Gastroesophageal sphincter (tissue), 4 donors: ENCODE data around the gene CDH22. TPM values are rescaled to one million over a fixed set of nuclear protein-coding genes. Genes with fewer than 3 reads are reported as not detected.
A peak's percentile ranks its signal among the peaks of the same experiment; 100 is the strongest.

Source experiments
- ATAC-seq: fragments of 150-250 bp; one replicate; pipeline ENCODE4 v1.9.1; 2016; ENCODE audit warnings: mild to moderate bottlenecking, moderate library complexity
- H3K27ac ChIP-seq, 4 donors: fragments of 200-600 bp; sonication (generic) in 3 of 4; 1 replicate in 3 of 4; 2 replicates in 1 of 4; pipeline ENCODE4 v1.5.1; 2016 to 2019
- H3K27me3 ChIP-seq: fragments of 200-600 bp; sonication (generic); one replicate; pipeline ENCODE4 v1.5.1; 2019
- H3K36me3 ChIP-seq, 2 donors: fragments of 200-600 bp; sonication (generic); one replicate each; pipeline ENCODE4 v1.5.1; 2019; ENCODE audit warnings: control low read depth in 1 of 2
- H3K4me1 ChIP-seq, 3 donors: fragments of 200-600 bp; sonication (generic); 1 replicate in 2 of 3; 2 replicates in 1 of 3; pipeline ENCODE4 v1.5.1; 2016 to 2019; ENCODE audit warnings: control low read depth in 2 of 3
- H3K4me3 ChIP-seq, 2 donors: fragments of 200-600 bp; sonication (generic); one replicate each; pipeline ENCODE4 v1.5.1; 2019; ENCODE audit warnings: mild to moderate bottlenecking in 1 of 2, moderate library complexity in 1 of 2
- H3K9me3 ChIP-seq, 3 donors: fragments of 200-600 bp; sonication (generic); one replicate each; pipeline ENCODE4 v1.5.1; 2017 to 2019; ENCODE audit warnings: control low read depth in 2 of 3
- EP300 ChIP-seq: sonication (generic); formaldehyde crosslinking; IDR thresholded peaks from one replicate; pipeline ENCODE4 v1.6.1; 2017; ENCODE audit warnings: antibody characterized with exemption, mild to moderate bottlenecking
- POLR2A ChIP-seq, 2 donors: fragments of 450-650 bp; IDR thresholded peaks; one replicate each; pipeline ENCODE4 v1.6.1; 2017; ENCODE audit warnings: antibody characterized with exemption in 2 of 2, mild to moderate bottlenecking in 2 of 2, moderate library complexity in 1 of 2
- POLR2AphosphoS5 ChIP-seq: sonication (generic); formaldehyde crosslinking; IDR thresholded peaks from one replicate; pipeline ENCODE4 v1.6.1; 2017; ENCODE audit warnings: antibody characterized with exemption
- WGBS, 2 donors: methylation state at CpG; one replicate each; pipeline ENCODE4 v1.1.5; 2018; ENCODE audit warnings: low coverage in 1 of 2; 5-methylcytosine and 5-hydroxymethylcytosine counted together
- total RNA-seq, 4 donors: library from RNA; depleted of rRNA; stranded (reverse); fragments of >200 nt; gene quantifications; one replicate each; pipeline ENCODE4 v1.1.0, GENCODE V29; 2016
- TF ChIP-seq, protein P1 (sequence below), 4 experiments: fragments of 200-600 bp in 2 of 4; fragments of 450-650 bp in 2 of 4; sonication (generic) in 1 of 4; IDR thresholded peaks; one replicate each; pipeline ENCODE4 v1.5.1; 2017 to 2019; ENCODE audit warnings: antibody characterized with exemption in 4 of 4, mild to moderate bottlenecking in 2 of 4, moderate library complexity in 2 of 4

The CDH22 gene
- total RNA-seq, 4 donors from 2014 or later: 0.15 TPM; not detected in 3

GRCh38 chr20:46330072-46330763, 21.9 kb upstream of the CDH22 start:
- no peaks in the 10 kb centered on the region for H3K4me1 ChIP-seq
- no peak overlapping the region for H3K4me3 ChIP-seq
- H3K27me3 ChIP-seq: peaks cover 100% of the 10 kb centered on the region
- no peak overlapping the region for H3K27ac ChIP-seq
- peak; percentile 11 for ATAC-seq
- no peak for TF ChIP-seq EP300
- no peak for TF ChIP-seq POLR2AphosphoS5
- TF ChIP-seq, protein P1, sequence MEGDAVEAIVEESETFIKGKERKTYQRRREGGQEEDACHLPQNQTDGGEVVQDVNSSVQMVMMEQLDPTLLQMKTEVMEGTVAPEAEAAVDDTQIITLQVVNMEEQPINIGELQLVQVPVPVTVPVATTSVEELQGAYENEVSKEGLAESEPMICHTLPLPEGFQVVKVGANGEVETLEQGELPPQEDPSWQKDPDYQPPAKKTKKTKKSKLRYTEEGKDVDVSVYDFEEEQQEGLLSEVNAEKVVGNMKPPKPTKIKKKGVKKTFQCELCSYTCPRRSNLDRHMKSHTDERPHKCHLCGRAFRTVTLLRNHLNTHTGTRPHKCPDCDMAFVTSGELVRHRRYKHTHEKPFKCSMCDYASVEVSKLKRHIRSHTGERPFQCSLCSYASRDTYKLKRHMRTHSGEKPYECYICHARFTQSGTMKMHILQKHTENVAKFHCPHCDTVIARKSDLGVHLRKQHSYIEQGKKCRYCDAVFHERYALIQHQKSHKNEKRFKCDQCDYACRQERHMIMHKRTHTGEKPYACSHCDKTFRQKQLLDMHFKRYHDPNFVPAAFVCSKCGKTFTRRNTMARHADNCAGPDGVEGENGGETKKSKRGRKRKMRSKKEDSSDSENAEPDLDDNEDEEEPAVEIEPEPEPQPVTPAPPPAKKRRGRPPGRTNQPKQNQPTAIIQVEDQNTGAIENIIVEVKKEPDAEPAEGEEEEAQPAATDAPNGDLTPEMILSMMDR (IDR thresholded peaks at IDR 0.05): no peak
- no peak for TF ChIP-seq POLR2A (IDR thresholded peaks at IDR 0.05)
- no peaks in the 10 kb centered on the region for H3K9me3 ChIP-seq
- no peaks in the 10 kb centered on the region for H3K36me3 ChIP-seq
- WGBS, 2 donors: no CpG with 5 or more reads among the region's 13 CpGs

DNA sequence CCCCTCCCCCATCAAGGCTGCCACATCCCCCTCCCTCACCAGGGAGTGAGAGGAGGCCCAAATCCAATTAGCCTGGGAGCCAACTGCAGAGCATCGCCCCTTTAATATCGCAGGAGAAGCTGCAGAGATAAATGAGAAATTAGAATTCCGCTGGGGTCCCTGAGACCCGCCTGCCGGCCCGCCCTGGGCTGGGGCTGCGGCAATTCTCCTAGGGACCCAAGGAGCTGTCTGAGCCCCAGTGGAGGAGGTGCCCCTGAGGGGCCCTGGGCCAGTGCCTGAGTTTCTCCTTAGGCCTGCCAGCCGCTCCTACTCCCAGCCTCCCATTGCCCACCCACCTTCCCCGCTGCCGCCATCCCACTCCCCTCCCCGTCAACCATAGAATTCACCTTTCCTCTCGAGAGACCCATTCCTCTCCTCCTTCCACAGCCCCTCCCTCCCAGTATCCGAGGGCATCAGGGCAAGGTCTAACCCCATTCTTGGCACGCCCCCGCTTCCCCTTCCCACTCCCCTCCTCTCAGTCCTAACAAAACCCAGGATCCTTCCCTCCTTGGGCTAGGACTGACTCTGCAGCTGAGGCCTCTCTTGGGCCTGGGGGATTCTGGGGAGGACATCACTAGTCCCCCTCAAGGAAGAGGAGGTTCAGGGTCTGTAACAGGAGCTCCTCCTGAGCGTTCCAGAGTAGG, 20.0 kb upstream of the CDH22 start:
- Histone ChIP-seq H3K9me3 (no peaks in the 10 kb centered on the region), H3K27ac (no peak overlapping the region), H3K27me3 (peaks cover 100% of the 10 kb centered on the region), H3K4me1 (no peaks in the 10 kb centered on the region), H3K36me3 (no peaks in the 10 kb centered on the region), H3K4me3 (no peak overlapping the region)
- ATAC-seq: no peak
- WGBS, 2 donors: 33 to 63% methylated on average over 6 to 7 of the region's 16 CpGs
- TF ChIP-seq POLR2A (IDR thresholded peaks at IDR 0.05): no peak
- TF ChIP-seq EP300: no peak
- TF ChIP-seq, protein P1 (IDR thresholded peaks at IDR 0.05): no peak
- TF ChIP-seq POLR2AphosphoS5: no peak

DNA sequence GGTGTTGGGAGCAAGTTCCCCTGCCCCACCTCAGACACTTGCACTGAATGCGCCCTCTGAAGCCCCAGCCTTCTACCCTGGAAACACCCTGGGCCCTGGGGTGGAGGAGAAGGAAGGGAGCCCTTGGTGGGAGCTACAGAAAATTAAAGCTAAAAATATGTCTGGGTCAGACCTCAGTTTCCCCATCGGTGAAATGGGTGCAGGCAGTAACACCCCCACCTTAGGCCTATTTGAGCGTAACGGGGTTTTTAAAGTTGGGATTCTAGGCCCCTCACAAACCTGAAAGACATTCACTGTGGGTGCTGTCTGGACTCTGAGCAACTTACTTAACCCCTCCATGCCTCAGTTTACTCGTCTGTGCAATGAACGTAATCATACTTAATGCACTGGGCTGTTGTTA, 19.3 kb upstream of the CDH22 start:
- Histone ChIP-seq H3K27me3 (peaks cover 100% of the 10 kb centered on the region), H3K36me3 (no peaks in the 10 kb centered on the region), H3K9me3 (no peaks in the 10 kb centered on the region), H3K4me3 (no peak overlapping the region), H3K27ac (no peak overlapping the region), H3K4me1 (no peaks in the 10 kb centered on the region)
- WGBS, 2 donors: 87 to 88% methylated on average over 4 to 5 of the region's 6 CpGs
- ATAC-seq: no peak
- TF ChIP-seq POLR2A (IDR thresholded peaks at IDR 0.05): no peak
- no peak for TF ChIP-seq POLR2AphosphoS5
- TF ChIP-seq EP300: no peak
- TF ChIP-seq, protein P1 (IDR thresholded peaks at IDR 0.05): no peak

DNA sequence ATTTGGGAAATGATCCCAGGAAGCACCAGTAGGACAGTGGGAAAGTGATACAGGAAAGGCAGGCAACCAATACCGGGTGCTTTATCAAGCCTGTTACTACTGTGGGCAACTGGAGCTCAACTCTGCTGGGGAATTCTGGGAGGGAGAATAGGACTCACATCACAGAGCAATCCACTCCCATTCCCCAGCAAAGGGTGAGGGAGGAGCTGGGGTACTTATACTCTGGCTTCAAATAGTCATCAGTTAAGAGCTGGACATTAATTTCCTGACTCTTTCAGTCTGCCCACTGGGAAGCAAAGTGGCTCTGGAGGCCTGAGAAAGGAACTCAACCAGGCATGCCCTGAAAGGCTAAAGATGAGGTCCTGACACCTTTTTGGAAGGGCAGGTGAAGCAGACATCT, 17.5 kb upstream of the CDH22 start:
- H3K27me3 ChIP-seq: peaks cover 99% of the 10 kb centered on the region
- 50 to 100% methylated on average over 1 of the region's 1 CpG for WGBS, 2 donors
- no peaks in the 10 kb centered on the region for H3K9me3 ChIP-seq

More for the DNA sequence above, 17.5 kb upstream of the CDH22 start:
- Histone ChIP-seq H3K4me1 (no peaks in the 10 kb centered on the region), H3K27ac (no peak overlapping the region), H3K4me3 (no peak overlapping the region), H3K36me3 (no peaks in the 10 kb centered on the region)
- TF ChIP-seq, protein P1 (IDR thresholded peaks at IDR 0.05): no peak
- TF ChIP-seq POLR2AphosphoS5: no peak
- TF ChIP-seq POLR2A (IDR thresholded peaks at IDR 0.05): no peak
- no peak for TF ChIP-seq EP300
- no peak for ATAC-seq
